Right lobe of liver (tissue), 6 donors: ENCODE data around the gene EDARADD. TPM values are rescaled to one million over a fixed set of nuclear protein-coding genes. Genes with fewer than 3 reads are reported as not detected.

Source experiments
- ATAC-seq, 4 donors: fragments of 200-7000 bp; cut with Tn5 transposase; one replicate each; pipeline ENCODE4 v1.9.1; 2020; ENCODE audit warnings: mild to moderate bottlenecking in 4 of 4, moderate library complexity in 4 of 4
- DNase-seq, 3 donors: peaks; one replicate each; pipeline ENCODE4 v3.0.0-alpha.2; 2020
- H3K27ac ChIP-seq, 3 donors: fragments of 200-600 bp; one replicate each; pipeline ENCODE4 v1.8.0; 2022
- H3K27me3 ChIP-seq, 2 donors: fragments of 200-600 bp; one replicate each; pipeline ENCODE4 v1.8.0; 2022
- H3K36me3 ChIP-seq, 4 donors: fragments of 200-600 bp; sonication (generic) in 1 of 4; one replicate each; pipeline versions ENCODE4 v1.5.1 to v1.8.0; 2017 to 2022; ENCODE audit warnings: control low read depth in 1 of 4
- H3K4me1 ChIP-seq, 4 donors: fragments of 200-600 bp; sonication (generic) in 1 of 4; one replicate each; pipeline versions ENCODE4 v1.5.1 to v1.8.0; 2017 to 2022; ENCODE audit warnings: control low read depth in 1 of 4
- H3K4me3 ChIP-seq, 3 donors: fragments of 200-600 bp; one replicate each; pipeline ENCODE4 v1.8.0; 2022
- H3K9me3 ChIP-seq, 4 donors: fragments of 200-600 bp; sonication (generic) in 1 of 4; one replicate each; pipeline versions ENCODE4 v1.5.1 to v1.8.0; 2017 to 2022; ENCODE audit warnings: control low read depth in 1 of 4
- POLR2A ChIP-seq: fragments of 450-650 bp; IDR thresholded peaks from one replicate; pipeline ENCODE4 v1.6.1; 2017; ENCODE audit warnings: antibody characterized with exemption, mild to moderate bottlenecking
- WGBS: methylation state at CpG from one replicate; pipeline ENCODE4 v1.1.6; 2018; ENCODE audit warnings: low coverage, low lambda C conversion rate; ENCODE audit not compliant: insufficient coverage; ENCODE audit errors: missing lambda C conversion rate; 5-methylcytosine and 5-hydroxymethylcytosine counted together
- intact Hi-C, 2 donors: fragments of 100-400 bp; cut with DNase I; formaldehyde crosslinking; loops; one replicate each; pipeline versions ENCODE4 v1.11.2 to v1.14.1; 2022
- total RNA-seq, 6 experiments: library from RNA; depleted of rRNA in 2 of 6; stranded (reverse); fragments of >200 nt in 2 of 6; fragmentation: NEBNext Ultra II Directional in 3 of 6; extraction: Animal tissue kit (Norgen Biotek cat#: 25700) in 3 of 6; gene quantifications; one replicate each; pipeline versions ENCODE4 v1.1.0 to v1.2.4, GENCODE V29; 2016 to 2023
- TF ChIP-seq, protein P1 (sequence below), 4 donors: fragments of 200-600 bp in 3 of 4; fragments of 450-650 bp in 1 of 4; IDR thresholded peaks; one replicate each; pipeline versions ENCODE4 v1.5.1 to v1.8.0; 2016 to 2022; ENCODE audit warnings: antibody characterized with exemption in 4 of 4, mild to moderate bottlenecking in 2 of 4
- donor health status: DM: no; HTN: yes; CAD: no.
- donor health status: DM: no; HTN: no; CAD: no.
- donor health status: DM: no; HTN: no; CAD: no.
- donor health status: DM: no; HTN: yes; CAD: no.
- donor health status: DM: no; HTN: yes; CAD: no.

Gene EDARADD
- total RNA-seq, 6 experiments from 2014 or later, result 0.16 to 1.2 (median 0.26) TPM; not detected in 1

DNA sequence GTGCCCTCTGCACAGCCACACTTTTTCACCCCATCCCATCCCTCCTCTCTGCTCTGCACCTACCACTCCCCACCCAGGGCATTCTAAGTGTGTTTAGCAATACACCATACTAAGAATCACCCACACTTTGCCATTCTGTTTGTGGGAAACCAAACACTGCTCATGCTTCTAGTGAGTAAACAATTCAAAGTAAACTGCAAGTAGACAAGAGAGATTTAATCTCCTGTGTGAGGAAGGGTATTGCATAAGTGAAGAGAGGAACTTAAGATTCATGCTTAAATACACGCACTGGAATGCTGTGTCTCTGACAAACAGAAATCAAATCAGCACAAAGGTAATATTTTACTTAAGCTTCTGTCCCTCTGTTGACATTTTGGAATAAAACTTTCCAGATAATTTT lies 4.8 kb upstream of the EDARADD start:
- DNase-seq (no peak), ATAC-seq (no peak)
- H3K4me3 ChIP-seq, result no peak overlapping the region
- H3K4me1 ChIP-seq, result peaks cover 0 to under 1% (median 0%) of the 10 kb centered on the region in 4 donors
- H3K27me3 ChIP-seq, result no peaks in the 10 kb centered on the region
- TF ChIP-seq, protein P1, sequence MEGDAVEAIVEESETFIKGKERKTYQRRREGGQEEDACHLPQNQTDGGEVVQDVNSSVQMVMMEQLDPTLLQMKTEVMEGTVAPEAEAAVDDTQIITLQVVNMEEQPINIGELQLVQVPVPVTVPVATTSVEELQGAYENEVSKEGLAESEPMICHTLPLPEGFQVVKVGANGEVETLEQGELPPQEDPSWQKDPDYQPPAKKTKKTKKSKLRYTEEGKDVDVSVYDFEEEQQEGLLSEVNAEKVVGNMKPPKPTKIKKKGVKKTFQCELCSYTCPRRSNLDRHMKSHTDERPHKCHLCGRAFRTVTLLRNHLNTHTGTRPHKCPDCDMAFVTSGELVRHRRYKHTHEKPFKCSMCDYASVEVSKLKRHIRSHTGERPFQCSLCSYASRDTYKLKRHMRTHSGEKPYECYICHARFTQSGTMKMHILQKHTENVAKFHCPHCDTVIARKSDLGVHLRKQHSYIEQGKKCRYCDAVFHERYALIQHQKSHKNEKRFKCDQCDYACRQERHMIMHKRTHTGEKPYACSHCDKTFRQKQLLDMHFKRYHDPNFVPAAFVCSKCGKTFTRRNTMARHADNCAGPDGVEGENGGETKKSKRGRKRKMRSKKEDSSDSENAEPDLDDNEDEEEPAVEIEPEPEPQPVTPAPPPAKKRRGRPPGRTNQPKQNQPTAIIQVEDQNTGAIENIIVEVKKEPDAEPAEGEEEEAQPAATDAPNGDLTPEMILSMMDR (IDR thresholded peaks at IDR 0.05), result no peak
- no peak for TF ChIP-seq POLR2A
- no peaks in the 10 kb centered on the region for H3K9me3 ChIP-seq
- no peaks in the 10 kb centered on the region for H3K36me3 ChIP-seq
- WGBS, result 40% methylated on average over 1 of the region's 1 CpG
- intact Hi-C loops, result no loop called here
- H3K27ac ChIP-seq, result no peak overlapping the region

DNA sequence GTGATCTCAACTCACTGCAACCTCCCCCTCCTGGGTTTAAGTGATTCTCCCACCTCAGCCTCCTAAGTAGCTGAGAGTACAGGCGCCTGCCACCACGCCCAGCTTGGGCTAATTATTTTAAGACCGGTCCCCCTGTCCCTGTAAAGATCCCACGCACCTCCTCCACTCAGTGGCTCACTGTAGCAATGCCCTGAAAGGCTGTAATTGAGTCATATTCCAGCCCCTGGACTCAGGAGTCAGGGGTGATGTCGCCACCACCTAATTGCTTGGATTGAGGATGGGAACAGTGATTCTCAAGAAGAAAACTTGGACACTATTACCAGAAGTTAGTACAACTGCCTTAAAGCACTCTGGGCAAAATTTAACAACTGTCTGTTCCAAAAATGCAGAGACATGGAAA lies 3.1 kb upstream of the EDARADD start:
- Histone ChIP-seq H3K4me3 (no peak overlapping the region), H3K9me3 (no peaks in the 10 kb centered on the region), H3K4me1 (peaks cover 0 to 16% (median 0%) of the 10 kb centered on the region in 4 donors), H3K36me3 (no peaks in the 10 kb centered on the region), H3K27me3 (no peaks in the 10 kb centered on the region), H3K27ac (no peak overlapping the region)
- DNase-seq (no peak), ATAC-seq (no peak)
- WGBS, result 100% methylated on average over 3 of the region's 5 CpGs
- no peak for TF ChIP-seq POLR2A
- TF ChIP-seq, protein P1 (IDR thresholded peaks at IDR 0.05), result no peak
- intact Hi-C loops, result no loop called here

DNA sequence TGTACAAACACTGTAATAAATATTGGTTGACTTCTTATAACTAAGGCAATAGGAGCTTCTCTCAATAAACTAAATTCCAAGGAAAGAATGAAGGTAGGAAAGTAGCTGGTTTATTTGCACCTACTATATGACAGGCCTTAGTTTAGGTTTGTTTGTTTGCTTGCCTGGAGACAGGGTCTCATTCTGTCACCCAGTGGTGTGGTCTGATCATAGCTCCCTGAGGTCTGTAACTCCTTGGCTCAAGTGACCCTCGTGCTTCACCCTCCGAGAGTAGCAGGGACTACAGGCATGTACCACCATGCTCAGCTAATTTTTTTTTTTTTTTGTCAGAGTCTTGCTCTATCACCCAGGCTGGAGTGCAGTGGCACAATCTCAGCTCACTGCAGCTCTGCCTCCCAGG lies 1.9 kb upstream of the EDARADD start:
- 85% methylated on average over 2 of the region's 2 CpGs for WGBS
- TF ChIP-seq, protein P1 (IDR thresholded peaks at IDR 0.05), result no peak
- H3K4me1 ChIP-seq, result peaks cover 0 to 16% (median 0%) of the 10 kb centered on the region in 4 donors
- H3K9me3 ChIP-seq, result no peaks in the 10 kb centered on the region
- intact Hi-C loops, result no loop called here
- H3K4me3 ChIP-seq, result no peak overlapping the region
- no peak for DNase-seq
- ATAC-seq, result no peak
- no peaks in the 10 kb centered on the region for H3K27me3 ChIP-seq
- no peaks in the 10 kb centered on the region for H3K36me3 ChIP-seq
- H3K27ac ChIP-seq, result no peak overlapping the region

DNA sequence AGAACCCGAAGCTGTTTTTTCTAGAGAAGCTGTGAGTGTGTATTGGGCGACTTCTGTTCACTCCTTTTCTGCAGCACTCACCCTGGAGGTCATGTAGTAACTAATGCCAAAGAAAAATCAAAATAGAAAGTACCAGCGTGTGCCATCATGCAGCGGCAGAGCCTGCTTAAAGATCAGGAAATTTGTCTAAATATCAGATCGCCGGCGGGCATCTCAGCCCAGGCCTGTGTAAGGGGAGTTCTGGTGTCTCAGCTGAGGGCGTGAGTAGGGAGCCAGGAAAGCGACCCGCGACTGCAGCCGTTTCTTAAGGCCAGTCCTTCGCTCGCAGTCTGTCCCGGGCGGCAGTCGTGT lies 768 bp downstream of the EDARADD start:
- WGBS, result 5% methylated on average over 8 of the region's 17 CpGs
- ATAC-seq, result peak in 3 of 4 donors; percentile 3 to 29 (median 20)
- Histone ChIP-seq H3K4me1 (peaks cover 0 to 25% (median 2%) of the 10 kb centered on the region in 4 donors), H3K27me3 (no peaks in the 10 kb centered on the region), H3K27ac (peak overlapping the region in 1 of 3 donors; percentile 33), H3K36me3 (no peaks in the 10 kb centered on the region), H3K9me3 (no peaks in the 10 kb centered on the region), H3K4me3 (peak overlapping the region; percentile 55 to 59 (median 59))
- intact Hi-C loops, result no loop called here
- TF ChIP-seq, protein P1 (IDR thresholded peaks at IDR 0.05), result no peak
- TF ChIP-seq POLR2A, result no peak
- no peak for DNase-seq
